Lower leg skin (tissue), 3 donors: Measurements from ENCODE around the gene ERI3.

Experiments
- POLR2A ChIP-seq, 2 donors: fragments of 450-650 bp; IDR thresholded peaks; one replicate each; pipeline ENCODE4 v1.6.1; 2016 to 2017; ENCODE audit warnings: antibody characterized with exemption in 2 of 2, mild to moderate bottlenecking in 1 of 2, moderate library complexity in 1 of 2
- TF ChIP-seq, protein P1 (sequence below), 3 donors: fragments of 450-650 bp; IDR thresholded peaks; one replicate each; pipeline ENCODE4 v1.5.1; 2016; ENCODE audit warnings: antibody characterized with exemption in 3 of 3, mild to moderate bottlenecking in 3 of 3, moderate library complexity in 2 of 3

DNA sequence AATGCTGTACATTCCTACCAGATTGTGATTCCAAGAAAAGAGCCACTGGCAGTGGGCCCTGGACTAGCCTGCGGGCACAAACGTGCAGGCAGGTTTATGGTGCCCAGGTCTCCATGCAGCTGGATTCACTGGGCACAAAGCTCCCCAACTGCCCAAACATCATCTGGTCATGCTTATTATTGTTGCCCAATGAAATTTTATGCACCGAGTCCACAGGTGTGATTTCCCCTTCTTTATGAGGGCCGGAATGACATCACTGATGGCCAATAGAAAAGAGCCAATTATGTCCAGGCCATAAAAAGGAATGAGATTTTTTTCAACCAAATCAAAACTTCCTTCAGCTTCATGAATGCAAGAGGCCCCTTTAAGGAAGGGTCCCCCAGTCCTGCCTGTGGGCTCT lies 66.2 kb downstream of the ERI3 start:
- TF ChIP-seq, protein P1, sequence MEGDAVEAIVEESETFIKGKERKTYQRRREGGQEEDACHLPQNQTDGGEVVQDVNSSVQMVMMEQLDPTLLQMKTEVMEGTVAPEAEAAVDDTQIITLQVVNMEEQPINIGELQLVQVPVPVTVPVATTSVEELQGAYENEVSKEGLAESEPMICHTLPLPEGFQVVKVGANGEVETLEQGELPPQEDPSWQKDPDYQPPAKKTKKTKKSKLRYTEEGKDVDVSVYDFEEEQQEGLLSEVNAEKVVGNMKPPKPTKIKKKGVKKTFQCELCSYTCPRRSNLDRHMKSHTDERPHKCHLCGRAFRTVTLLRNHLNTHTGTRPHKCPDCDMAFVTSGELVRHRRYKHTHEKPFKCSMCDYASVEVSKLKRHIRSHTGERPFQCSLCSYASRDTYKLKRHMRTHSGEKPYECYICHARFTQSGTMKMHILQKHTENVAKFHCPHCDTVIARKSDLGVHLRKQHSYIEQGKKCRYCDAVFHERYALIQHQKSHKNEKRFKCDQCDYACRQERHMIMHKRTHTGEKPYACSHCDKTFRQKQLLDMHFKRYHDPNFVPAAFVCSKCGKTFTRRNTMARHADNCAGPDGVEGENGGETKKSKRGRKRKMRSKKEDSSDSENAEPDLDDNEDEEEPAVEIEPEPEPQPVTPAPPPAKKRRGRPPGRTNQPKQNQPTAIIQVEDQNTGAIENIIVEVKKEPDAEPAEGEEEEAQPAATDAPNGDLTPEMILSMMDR (IDR thresholded peaks at IDR 0.05): no peak
- TF ChIP-seq POLR2A (IDR thresholded peaks at IDR 0.05): no peak
